B cell (primary cell): Measurements from ENCODE around the gene GCH1. TPM values are rescaled to one million over a fixed set of nuclear protein-coding genes. Genes with fewer than 3 reads are reported as not detected.

Experiments used
- ATAC-seq: fragments of 200-7000 bp; cut with Tn5 transposase; one replicate; pipeline ENCODE4 v1.10.0; 2021; ENCODE audit warnings: low read depth, mild to moderate bottlenecking, moderate number of reproducible peaks, moderate library complexity
- CTCF ChIA-PET: fragments of 350-600 bp; sonication (Branson Sonifier 250); formaldehyde crosslinking; loops from one replicate; lab custom pipeline; 2021; ENCODE audit warnings: antibody characterized with exemption, inconsistent platforms; lab: Charles Lee
- POLR2A ChIA-PET: fragments of 350-600 bp; sonication (Branson Sonifier 250); formaldehyde crosslinking; loops from one replicate; lab custom pipeline; 2021; ENCODE audit warnings: antibody characterized with exemption; lab: Charles Lee
- DNase-seq: peaks from one replicate; pipeline ENCODE4 v3.0.0; 2013
- H2AFZ ChIP-seq: 2 replicates; pipeline ENCODE4 v1.6.1; 2012; ENCODE audit warnings: mild to moderate bottlenecking, low read depth, low read length; ENCODE audit not compliant: insufficient read depth, poor library complexity, severe bottlenecking
- H3K27ac ChIP-seq, 2 donors: 1 replicate in 1 of 2; 2 replicates in 1 of 2; pipeline ENCODE4 v1.5.1; 2012 to 2013; ENCODE audit warnings: low read length in 2 of 2, mild to moderate bottlenecking in 2 of 2, moderate library complexity in 1 of 2
- H3K27me3 ChIP-seq, 4 experiments: fragments of 200-600 bp in 1 of 4; sonication (generic) in 1 of 4; replicated peaks in 1 of 4; 1 replicate in 2 of 4; 2 replicates in 2 of 4; pipeline versions ENCODE4 v1.6.1 to v1.7.0; 2013 to 2016; ENCODE audit warnings: low read length in 3 of 4, mild to moderate bottlenecking in 2 of 4, mixed read lengths in 1 of 4, moderate library complexity in 1 of 4; ENCODE audit not compliant: insufficient read depth in 4 of 4, control insufficient read depth in 3 of 4; ENCODE audit errors: control extremely low read depth in 1 of 4
- H3K36me3 ChIP-seq, 2 experiments: replicated peaks in 1 of 2; 1 replicate in 1 of 2; 2 replicates in 1 of 2; pipeline versions ENCODE4 v1.6.1 to v1.7.1; 2013; ENCODE audit warnings: low read length in 1 of 2; ENCODE audit not compliant: insufficient read depth in 2 of 2, control insufficient read depth in 1 of 2; ENCODE audit errors: control extremely low read depth in 1 of 2, extremely low read depth in 1 of 2
- H3K4me1 ChIP-seq, 2 donors: fragments of 200-600 bp in 1 of 2; sonication (generic) in 1 of 2; 1 replicate in 1 of 2; 2 replicates in 1 of 2; pipeline versions ENCODE4 v1.5.1 to v1.6.1; 2013 to 2017; ENCODE audit warnings: low read length in 2 of 2; ENCODE audit not compliant: control insufficient read depth in 2 of 2, insufficient read depth in 2 of 2
- H3K4me2 ChIP-seq: replicated peaks from 2 replicates; pipeline ENCODE3; 2012; ENCODE audit warnings: mild to moderate bottlenecking, low read depth, low read length; ENCODE audit not compliant: poor library complexity, severe bottlenecking
- H3K4me3 ChIP-seq, 5 experiments: fragments of 200-600 bp in 1 of 5; sonication (generic) in 1 of 5; 1 replicate in 3 of 5; 2 replicates in 2 of 5; pipeline versions ENCODE4 v1.5.1 to v1.7.0; 2011 to 2016; ENCODE audit warnings: low read length in 4 of 5, mild to moderate bottlenecking in 4 of 5, low read depth in 2 of 5, control low read depth in 1 of 5, moderate library complexity in 1 of 5; ENCODE audit not compliant: insufficient read depth in 1 of 5; ENCODE audit errors: control extremely low read depth in 1 of 5, extremely low read depth in 1 of 5
- H3K79me2 ChIP-seq: fragments of 200-600 bp; sonication (generic); one replicate; pipeline ENCODE4 v1.6.0; 2016; ENCODE audit warnings: low read length; ENCODE audit not compliant: control insufficient read depth, insufficient read depth
- H3K9ac ChIP-seq: fragments of 200-600 bp; sonication (generic); 2 replicates; pipeline ENCODE4 v1.6.1; 2017; ENCODE audit warnings: mild to moderate bottlenecking, low read length, moderate library complexity
- H3K9me3 ChIP-seq, 3 donors: one replicate each; pipeline versions ENCODE4 v1.6.1 to v1.7.1; 2013; ENCODE audit warnings: low read length in 2 of 3; ENCODE audit not compliant: control insufficient read depth in 2 of 3, insufficient read depth in 1 of 3; ENCODE audit errors: control extremely low read depth in 1 of 3
- H4K20me1 ChIP-seq: 2 replicates; pipeline ENCODE4 v1.6.0; 2012; ENCODE audit warnings: mild to moderate bottlenecking, low read length; ENCODE audit not compliant: insufficient read depth, control insufficient read depth, poor library complexity, severe bottlenecking
- H3K27ac Mint-ChIP-seq: one replicate; pipeline ENCODE4 v1.8.0; 2021; ENCODE audit warnings: mixed read lengths
- H3K27me3 Mint-ChIP-seq: one replicate; pipeline ENCODE4 v1.8.0; 2021; ENCODE audit warnings: mixed read lengths
- H3K4me1 Mint-ChIP-seq: one replicate; pipeline ENCODE4 v1.8.0; 2021; ENCODE audit warnings: mixed read lengths
- H3K4me3 Mint-ChIP-seq: one replicate; pipeline ENCODE4 v1.8.0; 2021; ENCODE audit warnings: mixed read lengths
- H3K9me3 Mint-ChIP-seq: one replicate; pipeline ENCODE4 v1.8.0; 2022; ENCODE audit warnings: mixed read lengths; ENCODE audit not compliant: insufficient read depth
- EZH2 ChIP-seq: IDR thresholded peaks from 2 replicates; pipeline ENCODE4 v1.6.1; 2012; ENCODE audit warnings: borderline replicate concordance, low read depth, mild to moderate bottlenecking, moderate library complexity, low read length; ENCODE audit not compliant: insufficient read depth, poor library complexity, severe bottlenecking
- WGBS: methylation state at CpG from one replicate; pipeline ENCODE4 v1.1.5; 2013; ENCODE audit warnings: missing lambda C conversion rate; ENCODE audit not compliant: insufficient coverage; 5-methylcytosine and 5-hydroxymethylcytosine counted together
- intact Hi-C: fragments of 100-400 bp; cut with micrococcal nuclease; formaldehyde crosslinking; loops from one replicate; pipeline ENCODE4 v1.10.0; 2022
- polyA plus RNA-seq: library from polyadenylated mRNA; depleted of rRNA; stranded (reverse); fragments of >200 nt; gene quantifications from 2 replicates; pipeline ENCODE4 v1.2.3, GENCODE V29; 2012
- total RNA-seq, 2 donors: library from RNA; stranded (reverse); fragments of 120-200 nt in 1 of 2; gene quantifications; 1 replicate in 1 of 2; 2 replicates in 1 of 2; pipeline versions ENCODE4 v1.2.3 to v1.2.4, GENCODE V29; 2013 to 2022
- TF ChIP-seq, protein P1 (sequence below): fragments of 200-600 bp; IDR thresholded peaks from one replicate; pipeline ENCODE4 v1.8.0; 2022; ENCODE audit warnings: antibody characterized with exemption, mild to moderate bottlenecking

GCH1 gene
- total and polyA plus RNA-seq, 2 donors (not counting 1 experiment from before 2014, with no cell fraction given) = 17.0 to 24.6 TPM

DNA sequence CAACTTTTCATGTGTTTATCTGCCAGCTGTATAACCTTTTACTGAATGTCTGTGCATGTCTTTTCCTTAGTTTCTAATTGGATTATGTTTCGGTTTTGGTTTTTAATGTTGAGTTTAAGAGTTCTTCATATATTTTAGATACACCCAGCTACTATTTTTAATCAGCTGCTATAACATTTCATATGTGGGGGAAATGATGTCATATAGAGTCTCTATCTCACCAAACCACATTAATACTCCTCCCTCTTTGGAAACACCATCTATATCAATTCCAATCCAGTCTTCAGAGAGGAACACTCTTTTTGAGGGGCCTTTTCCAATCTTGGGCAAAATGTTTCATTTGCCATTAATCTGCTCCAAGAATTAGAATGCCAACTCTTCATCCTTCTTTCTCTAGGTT is 28.5 kb upstream of the GCH1 start:
- ChIA-PET POLR2A (no interaction called here), CTCF (no interaction called here)
- Histone ChIP-seq H3K79me2 (no peaks in the 10 kb centered on the region), H3K27me3 (no peaks in the 10 kb centered on the region), H4K20me1 (no peaks in the 10 kb centered on the region), H3K36me3 (no peaks in the 10 kb centered on the region), H3K9me3 (no peaks in the 10 kb centered on the region), H2AFZ (no peak overlapping the region), H3K4me3 (no peak overlapping the region), H3K27ac (no peak overlapping the region), H3K9ac (no peak overlapping the region), H3K4me1 (no peaks in the 10 kb centered on the region), H3K4me2 (no peak overlapping the region)
- TF ChIP-seq, protein P1, sequence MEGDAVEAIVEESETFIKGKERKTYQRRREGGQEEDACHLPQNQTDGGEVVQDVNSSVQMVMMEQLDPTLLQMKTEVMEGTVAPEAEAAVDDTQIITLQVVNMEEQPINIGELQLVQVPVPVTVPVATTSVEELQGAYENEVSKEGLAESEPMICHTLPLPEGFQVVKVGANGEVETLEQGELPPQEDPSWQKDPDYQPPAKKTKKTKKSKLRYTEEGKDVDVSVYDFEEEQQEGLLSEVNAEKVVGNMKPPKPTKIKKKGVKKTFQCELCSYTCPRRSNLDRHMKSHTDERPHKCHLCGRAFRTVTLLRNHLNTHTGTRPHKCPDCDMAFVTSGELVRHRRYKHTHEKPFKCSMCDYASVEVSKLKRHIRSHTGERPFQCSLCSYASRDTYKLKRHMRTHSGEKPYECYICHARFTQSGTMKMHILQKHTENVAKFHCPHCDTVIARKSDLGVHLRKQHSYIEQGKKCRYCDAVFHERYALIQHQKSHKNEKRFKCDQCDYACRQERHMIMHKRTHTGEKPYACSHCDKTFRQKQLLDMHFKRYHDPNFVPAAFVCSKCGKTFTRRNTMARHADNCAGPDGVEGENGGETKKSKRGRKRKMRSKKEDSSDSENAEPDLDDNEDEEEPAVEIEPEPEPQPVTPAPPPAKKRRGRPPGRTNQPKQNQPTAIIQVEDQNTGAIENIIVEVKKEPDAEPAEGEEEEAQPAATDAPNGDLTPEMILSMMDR = no peak
- TF ChIP-seq EZH2 = no peak
- intact Hi-C loops = no loop called here
- Mint-ChIP-seq H3K27ac (no peak overlapping the region), H3K9me3 (no peaks in the 10 kb centered on the region), H3K27me3 (no peaks in the 10 kb centered on the region), H3K4me1 (no peaks in the 10 kb centered on the region), H3K4me3 (no peak overlapping the region)
- ATAC-seq (no peak), DNase-seq (no peak)
- no CpG with 5 or more reads among the region's 1 CpG for WGBS

DNA sequence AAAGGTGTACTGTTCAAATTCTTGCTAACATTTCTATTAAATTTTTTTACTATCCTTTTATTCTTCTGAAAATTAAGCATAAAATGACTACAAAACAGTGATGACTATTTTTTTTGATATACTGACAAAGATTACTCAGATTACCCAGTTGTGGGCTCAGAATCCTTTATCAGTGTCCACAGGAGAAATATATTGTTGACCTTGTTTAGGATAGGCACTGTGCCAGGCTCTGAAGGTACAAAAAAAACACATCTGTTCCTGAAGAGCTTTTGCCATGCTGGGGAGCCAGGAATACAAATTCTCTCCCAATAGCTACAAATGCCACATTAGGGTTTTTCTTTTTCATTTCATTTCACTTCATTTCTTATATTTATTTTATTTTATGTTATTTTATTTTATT is 26.9 kb upstream of the GCH1 start:
- Histone ChIP-seq H4K20me1 (no peaks in the 10 kb centered on the region), H3K27me3 (no peaks in the 10 kb centered on the region), H3K4me2 (no peak overlapping the region), H3K9ac (no peak overlapping the region), H3K79me2 (no peaks in the 10 kb centered on the region), H2AFZ (no peak overlapping the region), H3K4me3 (no peak overlapping the region), H3K9me3 (no peaks in the 10 kb centered on the region), H3K4me1 (no peaks in the 10 kb centered on the region), H3K27ac (no peak overlapping the region), H3K36me3 (no peaks in the 10 kb centered on the region)
- Mint-ChIP-seq H3K27ac (no peak overlapping the region), H3K4me3 (no peak overlapping the region), H3K4me1 (no peaks in the 10 kb centered on the region), H3K9me3 (no peaks in the 10 kb centered on the region), H3K27me3 (no peaks in the 10 kb centered on the region)
- intact Hi-C loops = no loop called here
- ChIA-PET CTCF (no interaction called here), POLR2A (no interaction called here)
- no peak for ATAC-seq
- TF ChIP-seq EZH2 = no peak
- TF ChIP-seq, protein P1 = no peak
- DNase-seq = no peak
